ENCODE measurements around the gene SLFN14. TPM values are rescaled to one million over a fixed set of nuclear protein-coding genes. Genes with fewer than 3 reads are reported as not detected.
"Not testable (repeated sequence)": the region's sequence is repeated elsewhere in the genome, so short reads cannot be mapped to it uniquely, and the experiment has no call there.

The SLFN14 gene
- total RNA-seq, 1 donor from 2014 or later = not detected

DNA sequence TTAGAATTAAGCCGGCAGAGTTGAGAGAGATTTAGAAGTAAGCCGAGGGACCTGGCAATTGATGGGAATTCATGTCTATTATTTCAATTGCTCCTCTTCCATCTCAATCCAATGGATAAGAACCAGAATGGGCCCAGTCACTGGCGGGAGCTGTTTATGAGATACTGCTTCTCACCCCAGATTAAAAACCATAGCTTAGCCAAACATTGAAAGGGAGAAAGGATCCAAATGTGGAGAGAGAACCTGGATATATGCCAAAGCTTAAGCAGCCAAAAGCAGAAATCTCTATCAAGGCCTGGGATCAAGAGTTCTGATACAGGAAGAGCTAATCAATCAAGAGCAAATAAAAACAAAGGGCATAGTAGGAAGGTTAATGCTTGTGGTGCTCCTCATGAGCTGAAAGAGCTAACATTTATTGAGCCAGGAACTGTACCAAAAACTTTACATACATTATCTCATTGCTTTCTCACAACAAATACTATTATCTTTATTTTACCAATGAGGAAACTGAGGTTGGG lies 26.0 kb downstream of the SLFN14 start:
- no peaks in the 10 kb centered on the region for H3K9me3 Mint-ChIP-seq
- TF ChIP-seq, protein P1, sequence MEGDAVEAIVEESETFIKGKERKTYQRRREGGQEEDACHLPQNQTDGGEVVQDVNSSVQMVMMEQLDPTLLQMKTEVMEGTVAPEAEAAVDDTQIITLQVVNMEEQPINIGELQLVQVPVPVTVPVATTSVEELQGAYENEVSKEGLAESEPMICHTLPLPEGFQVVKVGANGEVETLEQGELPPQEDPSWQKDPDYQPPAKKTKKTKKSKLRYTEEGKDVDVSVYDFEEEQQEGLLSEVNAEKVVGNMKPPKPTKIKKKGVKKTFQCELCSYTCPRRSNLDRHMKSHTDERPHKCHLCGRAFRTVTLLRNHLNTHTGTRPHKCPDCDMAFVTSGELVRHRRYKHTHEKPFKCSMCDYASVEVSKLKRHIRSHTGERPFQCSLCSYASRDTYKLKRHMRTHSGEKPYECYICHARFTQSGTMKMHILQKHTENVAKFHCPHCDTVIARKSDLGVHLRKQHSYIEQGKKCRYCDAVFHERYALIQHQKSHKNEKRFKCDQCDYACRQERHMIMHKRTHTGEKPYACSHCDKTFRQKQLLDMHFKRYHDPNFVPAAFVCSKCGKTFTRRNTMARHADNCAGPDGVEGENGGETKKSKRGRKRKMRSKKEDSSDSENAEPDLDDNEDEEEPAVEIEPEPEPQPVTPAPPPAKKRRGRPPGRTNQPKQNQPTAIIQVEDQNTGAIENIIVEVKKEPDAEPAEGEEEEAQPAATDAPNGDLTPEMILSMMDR (conservative IDR thresholded peaks at IDR 0.05) = no peak
- no peak for DNase-seq (ENCODE audit: low read depth, low spot score)
- H3K27me3 Mint-ChIP-seq (ENCODE audit: low read depth) = peaks cover 7% of the 10 kb centered on the region
- no peaks in the 10 kb centered on the region for H3K36me3 Mint-ChIP-seq (ENCODE audit: low read depth)
- H3K27ac Mint-ChIP-seq (ENCODE audit: unreplicated experiment) = no peak overlapping the region
- H3K4me1 Mint-ChIP-seq = no peaks in the 10 kb centered on the region
- no peak overlapping the region for H3K4me3 Mint-ChIP-seq

DNA sequence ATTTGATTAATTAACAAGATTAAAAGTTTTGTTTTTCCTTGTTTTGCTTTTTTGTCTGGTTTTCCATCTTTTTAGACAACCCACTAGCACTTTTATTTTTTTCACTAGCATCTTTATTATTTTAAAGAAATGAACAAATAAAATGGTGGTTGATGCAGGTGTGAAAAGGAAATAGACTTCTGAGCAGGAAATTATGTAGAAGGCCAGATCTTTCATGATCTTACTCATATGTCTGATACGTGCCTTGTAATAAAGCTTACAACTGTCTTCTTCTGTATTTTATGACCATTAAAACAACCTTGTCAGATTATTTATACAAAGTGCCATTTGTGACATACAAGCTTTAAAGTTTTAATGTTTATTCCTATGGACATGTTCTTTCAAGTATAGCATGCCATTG lies 29.5 kb downstream of the SLFN14 start:
- Mint-ChIP-seq H3K4me1 (no peaks in the 10 kb centered on the region), H3K36me3 (ENCODE audit: low read depth) (no peaks in the 10 kb centered on the region), H3K9me3 (peaks cover 2% of the 10 kb centered on the region), H3K4me3 (no peak overlapping the region), H3K27ac (ENCODE audit: unreplicated experiment) (no peak overlapping the region), H3K27me3 (ENCODE audit: low read depth) (peaks cover 28% of the 10 kb centered on the region)
- TF ChIP-seq, protein P1 (conservative IDR thresholded peaks at IDR 0.05) = no peak
- no peak for DNase-seq (ENCODE audit: low read depth, low spot score)

DNA sequence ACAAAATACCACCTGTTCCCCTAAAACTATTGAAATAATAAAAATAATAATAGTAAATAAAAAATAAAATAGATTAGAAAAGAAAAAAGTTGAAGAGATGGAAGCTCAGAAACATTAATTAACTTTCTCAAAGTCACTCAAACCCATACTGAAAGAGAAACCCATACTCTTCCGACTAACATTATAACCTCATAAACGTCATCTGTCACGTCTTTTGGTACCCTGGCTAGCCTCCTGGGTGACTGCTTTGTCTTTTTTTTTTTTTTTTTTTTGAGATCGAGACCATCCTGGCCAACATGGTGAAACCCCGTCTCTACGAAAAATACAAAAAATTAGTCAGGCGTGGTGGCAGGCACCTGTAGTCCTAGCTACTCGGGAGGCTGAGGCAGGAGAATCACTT lies 30.8 kb downstream of the SLFN14 start:
- H3K4me1 Mint-ChIP-seq = no peaks in the 10 kb centered on the region
- DNase-seq (ENCODE audit: low read depth, low spot score) = no peak
- H3K36me3 Mint-ChIP-seq (ENCODE audit: low read depth) = no peaks in the 10 kb centered on the region
- H3K4me3 Mint-ChIP-seq = no peak overlapping the region
- H3K27ac Mint-ChIP-seq (ENCODE audit: unreplicated experiment) = no peak overlapping the region
- H3K9me3 Mint-ChIP-seq = peaks cover 2% of the 10 kb centered on the region
- TF ChIP-seq, protein P1 (conservative IDR thresholded peaks at IDR 0.05) = no peak
- peaks cover 38% of the 10 kb centered on the region for H3K27me3 Mint-ChIP-seq (ENCODE audit: low read depth)

DNA sequence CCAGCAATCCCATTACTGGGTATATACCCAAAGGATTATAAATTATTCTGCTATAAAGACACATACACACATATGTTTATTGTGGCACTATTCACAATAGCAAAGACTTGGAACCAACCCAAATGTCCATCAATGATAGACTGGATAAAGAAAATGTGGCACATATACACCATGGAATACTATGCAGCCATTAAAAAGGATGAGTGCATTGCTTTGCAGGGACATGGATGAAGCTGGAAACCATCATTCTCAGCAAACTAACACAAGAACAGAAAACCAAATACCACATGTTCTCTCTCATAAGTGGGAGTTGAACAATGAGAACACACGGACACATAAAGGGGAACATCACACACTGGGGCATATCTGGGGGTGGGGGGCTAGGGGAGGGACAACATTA lies 31.3 kb downstream of the SLFN14 start:
- H3K27ac Mint-ChIP-seq (ENCODE audit: unreplicated experiment); H3K4me3 Mint-ChIP-seq; H3K4me1 Mint-ChIP-seq; H3K36me3 Mint-ChIP-seq (ENCODE audit: low read depth); H3K9me3 Mint-ChIP-seq; DNase-seq (ENCODE audit: low read depth, low spot score): not testable (repeated sequence)
- peaks cover 41% of the 10 kb centered on the region for H3K27me3 Mint-ChIP-seq (ENCODE audit: low read depth)

DNA sequence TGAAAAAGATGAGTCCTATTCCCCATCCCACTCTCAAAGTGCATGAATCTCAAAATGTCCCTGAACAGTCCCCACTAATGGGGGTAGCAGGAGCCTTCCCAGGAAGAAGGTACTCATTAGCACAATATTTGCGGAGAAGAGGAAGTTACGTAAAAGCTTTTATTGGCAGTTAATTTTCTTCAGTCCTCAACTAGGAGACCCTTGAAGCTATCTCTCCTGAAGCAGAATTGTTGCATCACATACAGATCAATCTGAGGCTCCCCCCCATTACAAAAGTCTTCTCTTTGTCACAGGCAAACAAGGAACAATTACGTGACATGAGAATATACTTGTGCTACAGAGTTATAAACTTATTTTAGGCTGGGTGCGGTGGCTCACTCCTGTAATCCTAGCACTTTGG lies 37.3 kb downstream of the SLFN14 start:
- peaks cover 2% of the 10 kb centered on the region for H3K9me3 Mint-ChIP-seq
- H3K27me3 Mint-ChIP-seq (ENCODE audit: low read depth) = peaks cover 76% of the 10 kb centered on the region
- H3K27ac Mint-ChIP-seq (ENCODE audit: unreplicated experiment) = no peak overlapping the region
- DNase-seq (ENCODE audit: low read depth, low spot score) = no peak
- H3K4me1 Mint-ChIP-seq = no peaks in the 10 kb centered on the region
- H3K36me3 Mint-ChIP-seq (ENCODE audit: low read depth) = no peaks in the 10 kb centered on the region
- TF ChIP-seq, protein P1 (conservative IDR thresholded peaks at IDR 0.05) = no peak
- no peak overlapping the region for H3K4me3 Mint-ChIP-seq

DNA sequence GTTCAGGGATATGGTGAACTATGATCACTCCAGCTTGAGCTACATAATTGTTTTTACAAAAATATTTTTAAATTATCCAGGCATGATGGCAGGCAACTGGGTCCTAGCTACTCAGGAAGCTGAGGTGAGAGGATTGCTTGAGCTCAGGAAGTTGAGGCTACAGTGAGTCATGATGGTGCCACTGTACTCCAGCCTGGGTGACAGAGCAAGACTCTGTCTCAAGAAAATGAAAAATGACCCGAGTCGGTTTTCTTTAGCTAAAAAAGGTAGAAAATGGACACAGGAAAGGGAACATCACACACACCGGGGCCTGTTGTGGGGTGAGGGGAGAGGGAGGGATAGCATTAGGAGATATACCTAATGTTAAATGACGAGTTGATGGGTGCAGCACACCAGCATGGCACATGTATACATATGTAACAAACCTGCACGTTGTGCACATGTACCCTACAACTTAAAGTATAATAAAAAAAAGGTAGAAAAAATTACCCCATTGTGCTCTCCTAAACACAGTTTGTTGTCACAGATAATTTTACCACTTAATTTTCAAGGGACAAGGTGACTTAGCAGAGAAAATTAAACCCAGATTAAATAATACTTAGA lies 38.9 kb downstream of the SLFN14 start:
- H3K4me1 Mint-ChIP-seq; H3K9me3 Mint-ChIP-seq; H3K27ac Mint-ChIP-seq (ENCODE audit: unreplicated experiment); H3K36me3 Mint-ChIP-seq (ENCODE audit: low read depth); DNase-seq (ENCODE audit: low read depth, low spot score); H3K4me3 Mint-ChIP-seq: not testable (repeated sequence)
- peaks cover 76% of the 10 kb centered on the region for H3K27me3 Mint-ChIP-seq (ENCODE audit: low read depth)

Measured in neural crest cell (in vitro differentiated cells).